ENCODE results near the gene PTPN5.

DNA sequence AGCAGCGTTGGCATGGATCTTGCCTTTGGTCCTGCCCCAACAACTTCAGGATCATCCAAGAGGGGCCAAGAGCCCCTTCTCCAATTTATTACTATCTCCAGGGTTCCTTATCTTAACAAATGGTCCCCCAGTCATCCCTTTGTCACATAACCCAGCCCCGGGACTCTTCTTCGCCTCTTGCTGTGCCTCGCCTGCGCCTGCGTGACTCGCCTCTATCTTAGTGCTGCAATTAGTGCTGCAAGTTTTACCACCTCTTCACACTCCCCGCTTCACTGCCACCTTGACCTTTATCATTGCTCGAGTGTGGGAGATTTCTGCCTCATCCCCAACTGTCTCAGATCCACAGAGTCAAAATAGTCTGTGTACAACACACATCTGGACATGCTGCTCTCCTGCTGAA, 61.6 kb downstream of the PTPN5 start:
- TF ChIP-seq NFRKB (IDR thresholded peaks at IDR 0.05) (no peak), ZNF384 (IDR thresholded peaks at IDR 0.05) (no peak), BHLHE40 (IDR thresholded peaks at IDR 0.05; ENCODE audit: borderline replicate concordance) (no peak), L3MBTL2 (conservative IDR thresholded peaks at IDR 0.05) (no peak), SUZ12 (IDR thresholded peaks at IDR 0.05) (no peak), FOXA1 (IDR thresholded peaks at IDR 0.05) (no peak), CTBP1 (IDR thresholded peaks at IDR 0.05; ENCODE audit: borderline replicate concordance) (no peak), TARDBP (IDR thresholded peaks at IDR 0.05) (no peak), FOXK2 (IDR thresholded peaks at IDR 0.05) (no peak), ELF4 (IDR thresholded peaks at IDR 0.05) (no peak), SP1 (IDR thresholded peaks at IDR 0.05) (no peak), FOXM1 (IDR thresholded peaks at IDR 0.05; ENCODE audit: borderline replicate concordance) (no peak), HDGF (IDR thresholded peaks at IDR 0.05; ENCODE audit: borderline replicate concordance) (no peak)
- TF ChIP-seq, protein P1, sequence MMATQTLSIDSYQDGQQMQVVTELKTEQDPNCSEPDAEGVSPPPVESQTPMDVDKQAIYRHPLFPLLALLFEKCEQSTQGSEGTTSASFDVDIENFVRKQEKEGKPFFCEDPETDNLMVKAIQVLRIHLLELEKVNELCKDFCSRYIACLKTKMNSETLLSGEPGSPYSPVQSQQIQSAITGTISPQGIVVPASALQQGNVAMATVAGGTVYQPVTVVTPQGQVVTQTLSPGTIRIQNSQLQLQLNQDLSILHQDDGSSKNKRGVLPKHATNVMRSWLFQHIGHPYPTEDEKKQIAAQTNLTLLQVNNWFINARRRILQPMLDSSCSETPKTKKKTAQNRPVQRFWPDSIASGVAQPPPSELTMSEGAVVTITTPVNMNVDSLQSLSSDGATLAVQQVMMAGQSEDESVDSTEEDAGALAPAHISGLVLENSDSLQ (IDR thresholded peaks at IDR 0.05): no peak

Data from HEK293T (cell line).